Stimulated activated CD4-positive, alpha-beta T cell treated with anti-CD3 and anti-CD28 coated beads, Interleukin-15, amount 100 ng/mL, for 48 hours (primary cell): Measurements from ENCODE around the gene KCNN1.
"Not testable (repeated sequence)": the region's sequence is repeated elsewhere in the genome, so short reads cannot be mapped to it uniquely, and the experiment has no call there.

ENCODE experiments used
- DNase-seq, 2 donors: peaks; one replicate each; pipeline ENCODE4 v3.0.0-alpha.2; 2020; ENCODE audit warnings: low read depth in 2 of 2

The KCNN1 gene

GRCh38 chr19:18000915-18001776, 34.2 kb downstream of the KCNN1 start:
- DNase-seq: peak; percentile 79 to 89

GRCh38 chr19:18001777-18002345, 35.0 kb downstream of the KCNN1 start:
- no peak for DNase-seq

GRCh38 chr19:18002347-18002850, 35.5 kb downstream of the KCNN1 start:
- no peak for DNase-seq

GRCh38 chr19:18005750-18006149, 38.8 kb downstream of the KCNN1 start:
- DNase-seq: not testable (repeated sequence)

- peak; percentile 45 to 78 for DNase-seq
Observed at GRCh38 chr19:18007044-18007916, 40.4 kb downstream of the KCNN1 start.

GRCh38 chr19:18007917-18008673, 41.2 kb downstream of the KCNN1 start, which contains the start of gene ARRDC2:
TSS of gene ARRDC2 (plus strand) at chr19:18008170. CDS start at chr19:18008311, 141 bp downstream.
- peak; percentile 81 for DNase-seq

- DNase-seq: no peak
Observed at GRCh38 chr19:18008814-18009213, 41.9 kb downstream of the KCNN1 start.

GRCh38 chr19:18009412-18010066, 42.6 kb downstream of the KCNN1 start:
- no peak for DNase-seq

GRCh38 chr19:18010149-18010548, 43.2 kb downstream of the KCNN1 start:
- DNase-seq: no peak

GRCh38 chr19:18013210-18014111, 46.6 kb downstream of the KCNN1 start:
- no peak for DNase-seq

GRCh38 chr19:18014197-18014596, 47.3 kb downstream of the KCNN1 start:
- no peak for DNase-seq

- no peak for DNase-seq
Observed at GRCh38 chr19:18016209-18016910, 49.5 kb downstream of the KCNN1 start.

- DNase-seq: no peak
Observed at GRCh38 chr19:18017275-18018083, 50.6 kb downstream of the KCNN1 start.

- DNase-seq: no peak
Observed at GRCh38 chr19:18020212-18021085, 53.5 kb downstream of the KCNN1 start.

- no peak for DNase-seq
Observed at GRCh38 chr19:18021121-18021755, 54.3 kb downstream of the KCNN1 start.

- no peak for DNase-seq
Observed at GRCh38 chr19:18023622-18024251, 56.8 kb downstream of the KCNN1 start.
